HG02840 (cell line): Measurements from ENCODE around the gene SLC25A1.
"Not testable (repeated sequence)": the region's sequence is repeated elsewhere in the genome, so short reads cannot be mapped to it uniquely, and the experiment has no call there.

Experiments used
- ATAC-seq: cut with Tn5 transposase; IDR thresholded peaks from one replicate; pipeline ENCODE4 v1.9.1; 2021; ENCODE audit warnings: mild to moderate bottlenecking, moderate library complexity, moderate number of reproducible peaks; ENCODE audit not compliant: unreplicated experiment, low FRiP score

The SLC25A1 gene

DNA sequence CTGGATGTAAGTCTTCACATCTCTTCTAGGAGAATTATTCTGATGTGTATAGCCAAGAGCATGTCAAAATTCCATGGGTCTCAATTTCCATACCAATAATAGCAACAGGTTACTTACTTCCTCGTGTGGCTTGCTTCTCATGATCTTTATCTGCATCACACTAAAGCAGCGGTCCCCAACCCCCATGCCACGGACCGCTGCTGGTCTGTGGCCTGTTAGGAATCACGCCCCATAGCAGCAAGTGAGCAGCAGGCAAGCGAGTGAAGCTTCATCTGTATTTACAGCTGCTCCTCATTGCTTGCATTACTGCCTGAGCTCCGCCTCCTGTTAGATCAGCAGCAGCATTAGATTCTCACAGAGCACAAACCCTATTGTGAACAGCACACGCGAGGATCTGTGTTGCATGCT lies 28.9 kb upstream of the SLC25A1 start:
- ATAC-seq = no peak

DNA sequence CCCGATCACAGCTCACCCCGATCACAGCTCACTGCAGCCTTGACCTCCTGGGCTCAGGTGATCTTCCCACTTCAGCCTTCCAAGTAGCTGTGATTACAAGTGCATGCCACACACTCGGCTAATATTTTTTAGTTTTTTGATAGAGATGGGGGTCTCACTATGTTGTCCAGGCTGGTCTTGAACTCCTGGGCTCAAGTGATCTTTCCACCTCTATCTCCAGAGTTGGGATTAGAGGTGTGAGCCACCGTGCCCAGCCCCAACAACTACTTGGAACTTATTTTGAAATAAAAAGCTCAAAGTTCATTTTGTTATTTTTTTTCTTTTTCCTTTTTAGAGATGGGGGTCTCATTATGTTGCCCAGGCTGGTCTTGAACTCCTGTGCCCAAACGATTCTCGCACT lies 27.8 kb upstream of the SLC25A1 start:
- ATAC-seq = no peak

DNA sequence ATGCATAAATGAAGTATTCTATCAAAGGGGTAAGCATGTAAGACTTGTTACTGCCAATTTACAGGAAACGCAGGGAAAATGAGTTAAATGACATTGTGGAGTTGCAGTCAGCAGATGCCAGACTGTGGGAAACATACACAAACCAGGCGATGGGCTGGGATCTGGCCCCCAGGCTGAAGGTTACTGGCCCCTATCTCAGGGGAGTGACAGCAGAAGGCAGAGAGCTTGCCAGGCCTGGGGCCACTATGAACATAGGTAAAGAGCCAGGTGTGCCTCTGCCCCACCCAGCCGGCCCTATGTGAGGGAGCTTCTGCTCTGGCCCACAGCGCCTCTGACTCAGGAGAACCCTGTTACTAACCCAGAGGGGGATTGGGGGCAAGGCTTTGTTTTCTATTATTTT lies 26.1 kb upstream of the SLC25A1 start:
- no peak for ATAC-seq

DNA sequence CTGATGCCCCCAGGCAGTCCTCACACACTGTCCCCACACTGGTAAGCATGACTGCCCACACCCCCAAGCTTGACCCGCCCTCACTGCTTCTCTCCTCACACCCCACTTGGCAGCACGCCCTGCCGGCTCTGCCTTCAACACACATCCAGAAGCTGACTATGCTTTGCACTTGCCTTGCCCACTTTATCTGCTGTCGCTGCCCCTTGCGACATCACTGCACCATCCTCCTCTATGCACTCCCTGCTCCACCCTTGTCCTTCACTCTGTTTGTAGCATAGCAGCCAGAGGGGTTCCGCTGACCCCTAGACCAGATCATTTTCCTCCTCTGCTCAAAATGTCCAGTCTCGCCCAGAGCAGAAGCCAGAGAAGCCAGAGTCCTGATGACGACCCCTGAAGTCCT lies 25.3 kb upstream of the SLC25A1 start:
- no peak for ATAC-seq

DNA sequence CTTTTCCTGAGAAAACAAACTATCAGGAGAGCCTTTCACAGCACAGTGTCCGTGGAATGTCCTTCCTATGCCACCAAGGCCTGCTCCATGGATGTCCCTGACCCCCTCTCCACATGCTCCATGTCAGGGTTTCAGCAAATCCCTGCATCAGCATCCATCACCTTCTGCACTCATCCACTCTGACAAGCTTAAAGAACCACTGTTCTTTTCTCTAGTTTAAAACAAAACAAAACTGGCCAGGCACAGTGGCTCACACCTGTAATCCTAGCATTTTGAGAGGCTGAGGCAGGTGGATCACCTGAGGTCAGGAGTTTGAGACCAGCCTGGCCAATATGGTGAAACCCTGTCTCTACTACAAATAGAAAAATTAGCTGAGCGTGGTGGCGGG lies 24.3 kb upstream of the SLC25A1 start:
- ATAC-seq = not testable (repeated sequence)

DNA sequence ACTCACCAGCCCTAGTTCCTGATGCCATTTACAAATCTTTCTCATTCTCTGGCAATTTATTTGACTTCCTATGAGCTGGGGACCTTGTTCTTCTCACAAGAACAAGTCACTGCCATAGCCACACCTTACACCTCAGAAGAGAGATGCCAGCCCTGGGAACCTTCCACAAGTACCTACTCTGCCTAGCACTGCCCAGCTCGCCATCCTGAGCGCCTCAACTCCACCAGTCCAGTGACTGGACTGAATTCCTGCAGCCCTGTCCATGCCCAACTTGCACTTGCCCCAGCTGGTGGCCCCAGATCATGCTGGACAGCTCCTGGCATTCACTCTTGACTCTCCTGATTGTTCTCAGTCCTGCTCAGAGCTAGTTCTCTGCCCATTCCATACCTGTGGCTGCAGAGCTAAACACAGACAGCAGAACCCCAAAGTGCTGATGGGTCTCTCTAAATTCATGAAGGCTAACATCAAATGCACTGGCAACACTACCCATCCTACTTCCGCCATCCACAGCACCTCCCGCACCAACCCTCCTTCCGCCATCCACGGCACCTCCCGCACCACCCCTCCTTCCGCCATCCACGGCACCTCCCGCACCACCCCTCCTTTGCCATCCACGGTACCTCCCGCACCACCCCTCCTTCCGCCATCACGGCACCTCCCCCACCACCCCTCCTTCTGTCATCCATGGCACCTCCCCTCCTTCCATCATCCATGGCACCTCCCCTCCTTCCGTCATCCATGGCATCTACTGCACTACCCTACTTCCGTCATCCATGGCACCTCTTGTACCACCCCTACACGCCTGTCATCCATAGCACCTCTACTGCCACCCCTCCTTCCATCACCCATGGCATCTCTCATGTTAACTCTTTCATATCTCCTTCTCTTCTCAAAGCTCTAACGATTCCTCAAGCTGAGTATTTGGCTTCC lies 23.6 kb upstream of the SLC25A1 start:
- ATAC-seq = no peak

DNA sequence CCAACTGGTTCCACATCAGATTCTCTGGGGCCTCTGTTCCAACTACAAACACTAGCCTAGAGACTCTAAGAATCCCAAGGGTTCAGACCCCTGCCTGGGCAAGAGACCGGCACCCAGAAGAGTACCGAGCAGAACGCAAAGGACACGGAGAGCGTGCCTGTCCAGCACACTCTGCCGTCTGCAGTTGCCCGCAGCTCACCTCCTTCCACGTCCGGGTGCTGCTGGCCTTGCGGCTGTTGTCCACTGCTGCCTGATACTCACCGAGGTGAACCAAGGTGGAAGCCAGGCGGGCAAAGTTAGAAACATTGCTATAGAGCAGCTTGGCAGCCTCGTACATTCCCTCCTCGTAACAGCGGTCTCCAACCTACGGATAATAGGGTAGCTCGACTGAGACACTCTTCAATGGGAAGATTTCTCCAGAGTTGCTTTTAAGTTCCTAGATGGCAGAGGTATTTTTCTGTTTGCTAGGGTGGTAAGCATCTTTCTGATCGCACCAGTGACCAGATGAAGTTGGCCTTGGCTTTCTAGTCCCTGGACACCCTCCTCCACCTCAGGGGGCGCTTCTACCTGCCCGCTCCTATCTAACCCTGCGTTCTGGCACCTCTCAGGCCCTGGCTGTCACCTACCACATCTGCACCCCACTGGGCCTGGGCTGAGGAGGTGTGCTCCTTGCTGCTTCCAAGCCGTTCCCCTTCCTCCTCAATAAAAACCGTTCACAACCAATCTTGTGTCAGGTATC lies 22.8 kb upstream of the SLC25A1 start:
- no peak for ATAC-seq

DNA sequence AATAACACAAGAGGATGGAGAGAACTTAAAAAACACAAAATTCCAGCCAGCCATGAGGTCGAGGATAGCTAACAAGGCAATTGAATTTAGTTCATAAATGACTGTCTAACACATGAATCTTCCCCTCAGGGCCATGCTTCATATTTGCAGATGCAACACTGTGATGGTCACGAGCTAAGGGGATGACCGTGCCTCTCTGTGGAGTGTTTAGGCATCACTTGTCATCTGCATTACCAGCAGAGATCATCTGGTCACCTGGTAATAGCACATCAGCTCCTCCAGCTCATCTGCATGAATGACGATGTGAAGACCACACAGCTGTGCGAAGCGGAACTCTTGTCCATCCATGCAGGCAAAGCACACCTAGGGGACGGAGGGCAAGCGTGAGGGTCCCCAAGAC lies 20.9 kb upstream of the SLC25A1 start:
- no peak for ATAC-seq

DNA sequence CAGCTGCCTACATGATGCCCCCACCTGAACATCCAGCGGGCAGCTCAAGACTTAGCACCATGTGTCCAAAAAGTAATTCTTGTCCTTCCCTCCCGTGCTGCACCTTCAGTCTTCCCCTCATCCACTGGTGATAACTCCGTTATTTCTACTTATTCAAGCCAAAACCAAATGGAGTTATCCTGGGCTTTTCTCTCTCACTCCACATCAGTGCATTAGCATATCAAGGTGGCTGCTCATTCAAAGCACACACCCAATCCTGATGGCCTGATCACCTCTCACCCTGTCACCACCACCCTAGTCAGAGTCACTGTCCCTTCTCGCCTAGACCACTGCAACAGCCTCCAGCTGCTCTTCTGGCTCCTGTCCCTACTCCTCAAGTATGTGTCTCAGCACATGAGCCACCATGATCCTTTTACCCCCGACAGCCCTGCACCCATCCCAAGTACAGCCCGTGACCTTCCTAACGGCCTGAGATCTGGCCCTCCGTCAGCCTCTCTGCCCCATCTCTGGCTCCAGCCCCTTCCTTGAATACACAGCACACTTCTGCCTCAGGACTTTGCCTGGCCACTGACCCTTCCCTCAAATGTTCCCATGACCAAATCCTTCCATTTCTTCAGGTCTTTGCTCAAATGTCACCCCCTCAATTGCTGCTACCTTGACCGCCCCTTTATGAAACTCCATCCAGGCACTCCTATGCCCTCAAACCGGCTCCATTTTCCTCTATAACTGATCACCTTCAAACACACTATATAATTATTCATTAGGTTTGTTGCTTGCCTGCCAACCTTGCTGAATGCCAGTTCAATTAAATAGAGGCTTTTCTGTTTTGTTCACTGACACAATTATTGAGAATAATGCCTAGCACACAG lies 19.7 kb upstream of the SLC25A1 start:
- no peak for ATAC-seq

DNA sequence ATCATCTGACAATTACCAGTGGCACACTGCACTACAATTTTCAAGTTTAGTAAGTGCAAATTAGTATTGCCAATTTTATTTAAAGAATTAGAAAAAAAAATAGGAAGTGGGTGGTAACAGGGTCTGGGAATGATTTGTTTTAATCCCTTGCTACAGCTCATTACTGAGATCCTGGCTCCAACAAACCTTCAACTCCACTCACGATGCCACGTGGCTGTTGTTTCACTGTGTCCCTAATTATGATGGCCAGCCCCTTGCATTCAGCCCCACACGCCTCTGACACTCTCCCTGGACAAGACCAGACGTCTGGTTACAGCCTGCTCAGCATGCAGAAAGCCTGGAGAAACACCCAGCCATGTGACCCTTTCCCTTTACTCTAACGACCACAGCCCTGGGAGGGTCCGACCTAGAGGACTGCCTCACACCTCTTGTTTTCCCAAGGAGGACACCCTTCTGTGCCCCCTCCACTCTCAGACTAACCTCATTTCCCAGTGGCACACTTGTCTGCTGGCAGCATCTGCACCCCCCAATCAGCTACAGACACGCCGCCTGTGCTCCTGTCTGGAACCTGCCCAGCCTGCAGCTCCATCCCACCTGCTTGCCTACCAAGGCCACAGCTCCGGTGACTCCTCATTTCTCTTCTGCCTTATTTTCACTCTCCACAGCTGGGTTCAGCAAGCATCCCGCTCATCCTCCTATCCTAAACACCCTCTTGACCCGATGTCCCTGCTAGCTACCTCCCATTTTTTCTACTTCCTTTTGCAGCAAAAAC lies 18.5 kb upstream of the SLC25A1 start:
- ATAC-seq = no peak

DNA sequence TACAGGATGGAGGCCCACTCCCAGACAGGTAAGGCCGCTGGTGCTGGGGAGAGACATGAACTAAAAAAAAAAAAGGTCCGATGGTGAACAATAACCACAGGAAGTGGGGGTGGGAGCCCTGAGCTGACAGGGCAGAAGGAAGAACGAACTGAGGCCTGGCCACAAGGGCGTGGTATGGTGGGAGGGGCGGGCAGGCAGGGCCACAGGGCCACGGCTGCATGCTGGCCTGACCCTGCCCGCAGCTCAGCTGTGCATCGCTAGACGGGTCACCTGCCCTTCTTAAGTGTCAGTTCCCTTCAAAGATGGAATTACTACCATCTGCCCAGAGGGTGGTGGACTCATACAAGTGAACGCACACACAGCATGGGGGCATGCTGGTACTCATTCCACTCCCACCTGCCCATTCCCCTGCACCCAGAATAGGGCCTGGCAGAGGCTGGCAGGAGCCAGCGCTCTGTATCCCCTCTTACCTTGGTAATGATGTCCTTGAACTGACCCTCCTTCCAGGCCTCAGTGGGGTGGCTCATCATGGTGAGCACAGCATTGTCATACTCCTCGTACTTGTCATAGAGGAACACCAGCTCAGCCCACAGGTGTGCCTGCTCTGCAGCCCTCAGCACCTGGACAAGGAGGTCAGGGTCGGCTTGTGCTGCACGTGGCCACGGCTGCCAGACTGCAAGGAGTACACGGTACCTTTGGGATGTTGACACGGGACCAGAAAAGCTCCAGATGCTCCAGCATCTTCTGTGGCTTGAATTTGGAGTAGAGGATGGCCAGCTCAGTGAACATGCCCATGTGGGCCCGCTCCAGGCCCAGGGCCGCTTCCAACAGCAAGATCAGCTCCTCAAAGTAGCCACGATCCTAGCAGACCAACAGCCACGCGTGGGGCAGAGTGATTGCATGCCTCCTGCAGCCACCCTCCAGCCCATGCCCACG lies 17.5 kb upstream of the SLC25A1 start:
- ATAC-seq = no peak

DNA sequence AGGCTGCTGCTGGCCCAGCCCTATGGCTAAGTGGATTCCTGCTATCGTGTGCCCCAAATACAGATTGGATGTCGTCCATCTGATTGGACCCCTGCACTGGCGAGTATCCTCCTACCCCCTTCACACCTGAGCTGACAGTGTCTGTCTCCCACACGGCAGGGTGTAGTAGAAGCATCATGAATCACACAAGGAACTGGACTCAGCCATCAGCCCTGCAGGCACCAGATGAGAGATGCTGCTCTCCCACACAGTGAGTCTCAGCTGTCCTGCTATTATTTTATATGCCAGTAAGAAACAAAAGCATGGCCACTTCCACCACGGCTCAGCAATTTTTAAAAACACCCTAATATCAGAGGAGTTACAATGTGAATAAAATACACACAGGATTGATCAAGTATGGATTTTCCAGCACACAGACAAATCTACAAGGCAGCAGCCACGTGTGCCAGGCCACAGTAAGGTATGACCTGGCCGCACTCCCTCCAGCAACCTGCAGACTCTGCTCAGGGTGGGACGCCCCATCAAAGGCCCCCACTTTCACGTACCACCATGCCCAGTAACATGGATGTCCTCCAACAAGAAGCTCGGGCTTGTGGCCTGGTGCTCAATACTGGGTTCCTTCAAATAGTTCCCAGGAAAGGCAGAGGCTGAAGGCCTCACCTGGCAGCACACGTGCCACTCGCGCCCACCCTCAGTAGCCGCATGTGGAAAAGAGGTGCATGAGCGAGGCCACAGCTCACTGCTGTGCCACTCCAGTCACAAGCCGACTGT lies 16.4 kb upstream of the SLC25A1 start:
- ATAC-seq = no peak

DNA sequence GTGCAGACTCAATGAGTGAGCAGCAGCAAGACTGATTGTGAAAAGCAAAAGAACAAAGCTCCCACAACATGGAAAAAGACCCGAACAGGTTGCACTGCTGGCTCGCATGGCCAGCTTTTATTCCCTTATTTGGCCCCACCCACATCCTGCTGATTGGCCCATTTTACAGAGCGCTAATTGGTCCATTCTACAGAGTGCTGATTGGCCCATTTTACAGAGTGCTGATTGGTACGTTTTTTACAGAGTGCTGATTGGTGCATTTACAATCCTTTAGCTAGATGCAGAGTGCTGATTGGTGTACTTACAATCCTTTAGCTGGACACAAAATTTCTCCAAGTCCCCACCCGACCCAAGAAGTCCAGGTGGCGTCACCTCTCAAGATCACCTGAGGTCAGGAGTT lies 15.3 kb upstream of the SLC25A1 start:
- no peak for ATAC-seq

DNA sequence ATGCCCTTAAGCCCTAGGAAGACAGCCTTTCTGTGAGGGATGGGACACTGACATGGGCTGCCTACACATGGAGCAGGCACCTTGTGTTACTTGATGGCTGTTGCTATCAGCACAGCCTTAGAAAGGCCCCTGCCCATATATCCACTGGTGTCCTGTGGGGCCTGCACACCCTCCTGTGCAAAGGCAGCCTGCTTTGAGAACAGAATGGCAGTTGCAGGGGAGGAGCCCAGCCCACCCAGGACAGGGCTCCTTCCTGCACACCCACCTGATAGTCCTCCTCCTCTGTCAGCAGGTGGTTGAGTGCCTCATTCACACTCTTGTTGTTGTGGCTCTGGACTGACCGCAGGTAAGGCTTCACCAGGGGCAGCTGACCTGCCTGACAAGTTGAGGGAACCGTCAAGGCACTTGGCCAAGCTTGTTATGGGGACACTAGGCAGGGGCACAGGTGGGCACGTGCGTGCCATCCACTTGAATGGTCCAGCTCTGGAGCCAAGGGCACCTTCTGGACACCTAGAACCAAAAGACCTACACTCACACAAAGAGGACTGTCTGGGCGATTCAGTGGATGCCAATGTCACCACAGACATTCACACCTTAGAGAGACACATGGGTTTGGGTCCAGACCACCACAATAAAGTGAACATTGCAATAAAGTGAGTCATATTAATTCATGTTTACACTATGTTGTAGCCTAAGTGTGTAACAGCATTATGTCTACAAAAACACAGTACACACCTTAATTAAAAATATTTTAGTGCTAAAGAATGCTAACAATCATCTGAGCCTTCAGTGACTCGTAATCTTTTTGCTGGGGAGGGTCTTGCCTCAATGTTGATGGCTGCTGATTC lies 9.4 kb upstream of the SLC25A1 start:
- no peak for ATAC-seq

DNA sequence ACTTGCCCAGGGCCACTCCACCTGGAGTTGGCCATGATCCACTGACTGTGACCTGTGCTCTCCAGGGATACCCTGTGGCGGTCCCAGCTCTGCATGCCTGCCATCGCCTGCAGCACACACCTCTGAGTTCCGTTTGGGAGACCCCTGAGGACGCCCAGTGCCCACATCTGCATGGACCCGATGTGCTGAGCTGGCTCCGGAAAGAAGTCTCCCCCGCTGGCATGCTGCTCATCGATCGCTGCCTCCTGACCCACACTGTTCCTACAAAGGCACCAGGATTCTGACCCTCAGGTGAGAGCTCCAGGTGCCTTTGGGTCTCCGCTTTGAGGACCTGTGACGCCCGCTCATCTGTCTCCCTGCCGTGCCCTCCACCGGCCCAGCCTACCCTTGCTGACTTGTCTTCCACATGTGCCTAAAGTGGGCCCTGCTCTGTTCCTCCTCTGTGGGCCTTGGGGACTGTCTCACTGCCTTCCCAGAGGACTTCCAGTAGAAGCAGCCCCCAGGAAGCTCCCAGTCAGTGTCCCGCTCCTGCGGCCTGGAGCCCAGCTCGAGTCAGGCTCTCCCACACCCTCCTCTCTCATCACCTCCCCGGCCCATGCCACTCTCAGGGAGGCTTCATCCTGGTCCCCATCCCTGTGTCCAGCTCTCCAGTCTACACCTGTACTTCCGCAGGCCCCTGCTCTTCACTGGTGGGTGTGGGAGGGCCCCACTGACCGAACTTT lies 5.9 kb upstream of the SLC25A1 start:
- no peak for ATAC-seq

DNA sequence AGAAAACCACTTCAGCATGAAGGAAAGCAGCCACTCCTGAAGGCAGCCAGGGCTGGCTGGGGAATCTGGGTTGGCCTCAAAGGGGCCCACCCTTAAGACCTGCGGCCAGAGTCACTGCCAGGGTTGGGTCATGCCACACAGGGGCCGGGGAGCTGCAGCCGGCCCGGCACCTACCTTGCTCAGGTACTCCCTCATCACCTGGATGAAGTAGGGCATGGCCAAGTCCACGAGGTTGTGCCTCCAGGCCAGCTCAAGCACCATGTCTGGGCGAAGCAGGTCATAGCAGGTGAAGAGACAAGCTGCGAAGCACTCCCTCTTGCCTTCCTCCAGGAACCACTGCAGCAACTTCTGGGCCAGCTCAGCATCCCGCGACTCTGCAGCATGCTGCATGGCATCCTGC lies 4.7 kb upstream of the SLC25A1 start:
- ATAC-seq = no peak
